Measurements from ENCODE around the gene PLCXD3.

GRCh38 chr5:41503310-41503709 is 7.1 kb downstream of the PLCXD3 start:
- TF ChIP-seq POLR2AphosphoS5 (IDR thresholded peaks at IDR 0.05; ENCODE audit: low read depth, low read length): no peak
- TF ChIP-seq POLR2A (IDR thresholded peaks at IDR 0.05; ENCODE audit: low read depth, low read length): no peak

Data from GM12892 (cell line).